WTC11 (cell line): ENCODE data around the gene EOMES. TPM values are rescaled to one million over a fixed set of nuclear protein-coding genes. Genes with fewer than 3 reads are reported as not detected.

Experiments used
- ATAC-seq: fragments of 200-7000 bp; cut with Tn5 transposase; 2 replicates; pipeline ENCODE4 v1.10.0; 2021; ENCODE audit warnings: mild to moderate bottlenecking, moderate library complexity
- CTCF ChIA-PET: fragments of 300-600 bp; sonication (Branson Sonifier 250); formaldehyde crosslinking; loops from one replicate; lab custom pipeline; 2021; ENCODE audit warnings: antibody characterized with exemption; lab: Charles Lee
- POLR2A ChIA-PET: fragments of 350-600 bp; sonication (Branson Sonifier 250); formaldehyde crosslinking; loops from one replicate; lab custom pipeline; 2021; ENCODE audit warnings: antibody characterized with exemption; lab: Charles Lee
- DNase-seq: peaks from one replicate; pipeline ENCODE4 v3.0.0; 2021; ENCODE audit warnings: low spot score
- H3K27ac Mint-ChIP-seq: 2 replicates; pipeline ENCODE4 v1.8.0; 2021; ENCODE audit warnings: mixed read lengths
- H3K27me3 Mint-ChIP-seq: 2 replicates; pipeline ENCODE4 v1.8.0; 2021; ENCODE audit warnings: low read depth, mild to moderate bottlenecking, moderate library complexity, mixed read lengths
- H3K36me3 Mint-ChIP-seq: 2 replicates; pipeline ENCODE4 v1.8.0; 2021; ENCODE audit warnings: mixed read lengths
- H3K4me1 Mint-ChIP-seq: 2 replicates; pipeline ENCODE4 v1.8.0; 2022; ENCODE audit warnings: mixed read lengths
- H3K4me3 Mint-ChIP-seq: 2 replicates; pipeline ENCODE4 v1.8.0; 2021; ENCODE audit warnings: mild to moderate bottlenecking, moderate library complexity, mixed read lengths
- H3K9me3 Mint-ChIP-seq: 2 replicates; pipeline ENCODE4 v1.8.0; 2021; ENCODE audit warnings: mixed read lengths
- AFF4 ChIP-seq: sonication (generic); formaldehyde crosslinking; IDR thresholded peaks from 2 replicates; pipeline ENCODE4 v1.8.1; 2023; ENCODE audit warnings: mild to moderate bottlenecking, missing genetic modification reagents, borderline replicate concordance
- ATF1 ChIP-seq: sonication (generic); formaldehyde crosslinking; IDR thresholded peaks from 2 replicates; pipeline ENCODE4 v1.8.1; 2023; ENCODE audit warnings: mild to moderate bottlenecking, moderate library complexity, missing genetic modification reagents
- ETV6 ChIP-seq: sonication (generic); formaldehyde crosslinking; IDR thresholded peaks from 2 replicates; pipeline ENCODE4 v1.8.1; 2022; ENCODE audit warnings: mild to moderate bottlenecking, missing genetic modification reagents
- FOXP1 ChIP-seq: sonication (generic); formaldehyde crosslinking; IDR thresholded peaks from 2 replicates; pipeline ENCODE4 v1.8.0; 2022; ENCODE audit warnings: missing genetic modification reagents, mild to moderate bottlenecking, moderate library complexity, borderline replicate concordance
- HMGXB4 ChIP-seq: sonication (generic); formaldehyde crosslinking; IDR thresholded peaks from 2 replicates; pipeline ENCODE4 v1.8.1; 2023; ENCODE audit warnings: mild to moderate bottlenecking, moderate library complexity, missing genetic modification reagents
- RELA ChIP-seq: sonication (generic); formaldehyde crosslinking; IDR thresholded peaks from 2 replicates; pipeline ENCODE4 v1.8.1; 2022; ENCODE audit warnings: missing genetic modification reagents, mild to moderate bottlenecking, borderline replicate concordance
- RORB ChIP-seq: fragments of 250-450 bp; sonication (Bioruptor Pico); IDR thresholded peaks from 2 replicates; pipeline ENCODE4 v1.9.0; 2021; ENCODE audit warnings: mild to moderate bottlenecking
- TEAD1 ChIP-seq: sonication (generic); formaldehyde crosslinking; IDR thresholded peaks from 2 replicates; pipeline ENCODE4 v1.8.0; 2022; ENCODE audit warnings: mild to moderate bottlenecking, missing genetic modification reagents
- ZNF219 ChIP-seq: sonication (generic); formaldehyde crosslinking; IDR thresholded peaks from 2 replicates; pipeline ENCODE4 v1.8.0; 2023; ENCODE audit warnings: missing genetic modification reagents, mild to moderate bottlenecking, borderline replicate concordance
- ZNF232 ChIP-seq: sonication (generic); formaldehyde crosslinking; IDR thresholded peaks from 2 replicates; pipeline ENCODE4 v1.8.0; 2022; ENCODE audit warnings: mild to moderate bottlenecking, missing genetic modification reagents
- ZNF317 ChIP-seq: sonication (generic); formaldehyde crosslinking; IDR thresholded peaks from 2 replicates; pipeline ENCODE4 v1.8.1; 2023; ENCODE audit warnings: low read depth, mild to moderate bottlenecking, moderate library complexity, missing genetic modification reagents, borderline replicate concordance
- ZNF423 ChIP-seq: fragments of 250-450 bp; sonication (Bioruptor Pico); IDR thresholded peaks from 2 replicates; pipeline ENCODE4 v2.1.2; 2022; ENCODE audit warnings: mild to moderate bottlenecking, moderate library complexity
- total RNA-seq: library from RNA; stranded (reverse); gene quantifications from 3 replicates; pipeline ENCODE4 v1.2.3, GENCODE V29; 2021
- TF ChIP-seq, protein P1 (sequence below): fragments of 200-600 bp; IDR thresholded peaks from 2 replicates; pipeline ENCODE4 v1.8.0; 2022; ENCODE audit warnings: antibody characterized with exemption
- TF ChIP-seq, protein P2 (sequence below): sonication (generic); formaldehyde crosslinking; IDR thresholded peaks from 2 replicates; pipeline ENCODE4 v1.8.1; 2022; ENCODE audit warnings: low read depth, missing genetic modification reagents, borderline replicate concordance
- TF ChIP-seq, protein P3 (sequence below): fragments of 250-450 bp; sonication (Bioruptor Pico); IDR thresholded peaks from 2 replicates; pipeline ENCODE4 v2.1.2; 2022; ENCODE audit warnings: mild to moderate bottlenecking, moderate library complexity

The EOMES gene
- total RNA-seq, 1 experiment from 2014 or later, result 1.4 TPM

GRCh38 chr3:27712136-27713077 is 9.7 kb downstream of the EOMES start:
- CTCF ChIA-PET, result interaction anchor here (0.5 to 3.0 kb wide), 78 partner anchors 10 to 1000 kb away, joined by 3 to 120 read pairs (median 4); partner anchors contain the start of genes AZI2, EOMES, NEK10 and SLC4A7
- DNase-seq (peak; percentile 78), ATAC-seq (peak; percentile 68)
- H3K27me3 Mint-ChIP-seq, result peaks cover 84% of the 10 kb centered on the region
- H3K4me1 Mint-ChIP-seq, result peaks cover 48% of the 10 kb centered on the region
- H3K4me3 Mint-ChIP-seq, result peak overlapping the region; percentile 82
- H3K36me3 Mint-ChIP-seq, result no peaks in the 10 kb centered on the region
- H3K9me3 Mint-ChIP-seq, result no peaks in the 10 kb centered on the region
- POLR2A ChIA-PET, result interaction anchor here (0.6 to 2.1 kb wide), 2 partner anchors 9 to 45 kb away, joined by 9 to 11 read pairs; partner anchors contain the start of gene EOMES
- TF ChIP-seq, protein P1, sequence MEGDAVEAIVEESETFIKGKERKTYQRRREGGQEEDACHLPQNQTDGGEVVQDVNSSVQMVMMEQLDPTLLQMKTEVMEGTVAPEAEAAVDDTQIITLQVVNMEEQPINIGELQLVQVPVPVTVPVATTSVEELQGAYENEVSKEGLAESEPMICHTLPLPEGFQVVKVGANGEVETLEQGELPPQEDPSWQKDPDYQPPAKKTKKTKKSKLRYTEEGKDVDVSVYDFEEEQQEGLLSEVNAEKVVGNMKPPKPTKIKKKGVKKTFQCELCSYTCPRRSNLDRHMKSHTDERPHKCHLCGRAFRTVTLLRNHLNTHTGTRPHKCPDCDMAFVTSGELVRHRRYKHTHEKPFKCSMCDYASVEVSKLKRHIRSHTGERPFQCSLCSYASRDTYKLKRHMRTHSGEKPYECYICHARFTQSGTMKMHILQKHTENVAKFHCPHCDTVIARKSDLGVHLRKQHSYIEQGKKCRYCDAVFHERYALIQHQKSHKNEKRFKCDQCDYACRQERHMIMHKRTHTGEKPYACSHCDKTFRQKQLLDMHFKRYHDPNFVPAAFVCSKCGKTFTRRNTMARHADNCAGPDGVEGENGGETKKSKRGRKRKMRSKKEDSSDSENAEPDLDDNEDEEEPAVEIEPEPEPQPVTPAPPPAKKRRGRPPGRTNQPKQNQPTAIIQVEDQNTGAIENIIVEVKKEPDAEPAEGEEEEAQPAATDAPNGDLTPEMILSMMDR, result peak; percentile 62
- TF ChIP-seq, protein P2, sequence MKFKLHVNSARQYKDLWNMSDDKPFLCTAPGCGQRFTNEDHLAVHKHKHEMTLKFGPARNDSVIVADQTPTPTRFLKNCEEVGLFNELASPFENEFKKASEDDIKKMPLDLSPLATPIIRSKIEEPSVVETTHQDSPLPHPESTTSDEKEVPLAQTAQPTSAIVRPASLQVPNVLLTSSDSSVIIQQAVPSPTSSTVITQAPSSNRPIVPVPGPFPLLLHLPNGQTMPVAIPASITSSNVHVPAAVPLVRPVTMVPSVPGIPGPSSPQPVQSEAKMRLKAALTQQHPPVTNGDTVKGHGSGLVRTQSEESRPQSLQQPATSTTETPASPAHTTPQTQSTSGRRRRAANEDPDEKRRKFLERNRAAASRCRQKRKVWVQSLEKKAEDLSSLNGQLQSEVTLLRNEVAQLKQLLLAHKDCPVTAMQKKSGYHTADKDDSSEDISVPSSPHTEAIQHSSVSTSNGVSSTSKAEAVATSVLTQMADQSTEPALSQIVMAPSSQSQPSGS (CRISPR knock-in tag), result no peak
- TF ChIP-seq ZNF423 (CRISPR knock-in tag) (no peak), TEAD1 (CRISPR knock-in tag) (no peak), ZNF317 (CRISPR knock-in tag) (no peak), RELA (no peak), ZNF219 (CRISPR knock-in tag) (no peak), FOXP1 (no peak), ATF1 (CRISPR knock-in tag) (no peak), AFF4 (CRISPR knock-in tag) (no peak), HMGXB4 (CRISPR knock-in tag) (0 out of 2 replicates have a peak, but pooled peaks have one; percentile 31), ETV6 (CRISPR knock-in tag) (0 out of 2 replicates have a peak, but pooled peaks have one; percentile 62), RORB (CRISPR knock-in tag) (no peak), ZNF232 (0 out of 2 replicates have a peak, but pooled peaks have one; percentile 25)
- TF ChIP-seq, protein P3, sequence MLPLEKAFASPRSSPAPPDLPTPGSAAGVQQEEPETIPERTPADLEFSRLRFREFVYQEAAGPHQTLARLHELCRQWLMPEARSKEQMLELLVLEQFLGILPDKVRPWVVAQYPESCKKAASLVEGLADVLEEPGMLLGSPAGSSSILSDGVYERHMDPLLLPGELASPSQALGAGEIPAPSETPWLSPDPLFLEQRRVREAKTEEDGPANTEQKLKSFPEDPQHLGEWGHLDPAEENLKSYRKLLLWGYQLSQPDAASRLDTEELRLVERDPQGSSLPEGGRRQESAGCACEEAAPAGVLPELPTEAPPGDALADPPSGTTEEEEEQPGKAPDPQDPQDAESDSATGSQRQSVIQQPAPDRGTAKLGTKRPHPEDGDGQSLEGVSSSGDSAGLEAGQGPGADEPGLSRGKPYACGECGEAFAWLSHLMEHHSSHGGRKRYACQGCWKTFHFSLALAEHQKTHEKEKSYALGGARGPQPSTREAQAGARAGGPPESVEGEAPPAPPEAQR, result no peak
- H3K27ac Mint-ChIP-seq, result no peak overlapping the region
